Neural progenitor cell (in vitro differentiated cells): ENCODE results near the gene HMOX2.

Experiments used
- CTCF ChIP-seq: fragments of 200-600 bp; sonication (generic); IDR thresholded peaks from 2 replicates; pipeline ENCODE4 v1.5.1; 2017; ENCODE audit warnings: antibody characterized with exemption, mild to moderate bottlenecking
- EZH2 ChIP-seq: fragments of 200-600 bp; sonication (generic); IDR thresholded peaks from 2 replicates; pipeline ENCODE4 v1.6.1; 2017; ENCODE audit warnings: antibody characterized with exemption, mild to moderate bottlenecking, moderate library complexity

GRCh38 chr16:4556580-4556979 is 80.4 kb downstream of the HMOX2 start:
- no peak for TF ChIP-seq EZH2
- TF ChIP-seq CTCF: no peak
